Erythroblast (primary cell): ENCODE results near the gene FAM234A.

Source experiments
- GATA1 ChIP-seq: IDR thresholded peaks from 2 replicates; pipeline ENCODE4 v1.6.1; 2011; ENCODE audit warnings: low read depth, mild to moderate bottlenecking, control low read depth, low read length, moderate library complexity
- POLR2A ChIP-seq: IDR thresholded peaks from 2 replicates; pipeline ENCODE4 v1.6.1; 2011; ENCODE audit warnings: mild to moderate bottlenecking, low read length

DNA sequence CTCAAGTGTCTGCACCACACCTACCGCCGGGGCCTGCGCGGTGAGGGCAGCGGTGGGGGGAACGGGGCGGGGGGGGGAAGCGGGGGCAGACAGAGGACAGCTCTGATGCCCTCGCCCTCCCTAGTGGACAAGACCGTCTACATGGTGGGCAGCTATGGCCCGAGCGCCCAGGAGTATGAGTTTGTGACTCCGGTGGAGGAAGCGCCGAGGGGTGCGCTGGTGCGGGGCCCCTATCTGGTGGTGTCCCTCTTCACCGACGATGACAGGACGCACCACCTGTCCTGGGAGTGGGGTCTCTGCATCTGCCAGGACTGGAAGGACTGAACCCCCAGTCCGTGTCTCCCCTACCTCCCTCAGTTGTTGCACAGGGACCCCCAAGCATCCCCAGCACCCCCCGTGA lies 47.9 kb downstream of the FAM234A start:
- TF ChIP-seq POLR2A (no peak), GATA1 (no peak)
